HEK293T (cell line): ENCODE measurements around the gene CUL7.

Experiments
- CTCF ChIA-PET: fragments of 350-600 bp; formaldehyde crosslinking; extraction: SDS; loops from one replicate; lab custom pipeline; 2021; ENCODE audit warnings: antibody characterized with exemption, inconsistent platforms; lab: Yijun Ruan, JAX
- POLR2A ChIA-PET: fragments of 350-600 bp; formaldehyde crosslinking; extraction: SDS; loops from one replicate; lab custom pipeline; 2020; ENCODE audit warnings: antibody characterized with exemption, inconsistent platforms; lab: Yijun Ruan, JAX
- DNase-seq: peaks from one replicate; pipeline ENCODE4 v3.0.0; 2012; ENCODE audit warnings: mixed read lengths; ENCODE audit errors: extremely low spot score
- ARNT ChIP-seq: fragments of 450-650 bp; IDR thresholded peaks from 2 replicates; pipeline ENCODE4 v1.6.1; 2017; ENCODE audit warnings: mild to moderate bottlenecking
- BHLHE40 ChIP-seq: fragments of 450-650 bp; IDR thresholded peaks from 2 replicates; pipeline ENCODE4 v1.6.1; 2016; ENCODE audit warnings: mild to moderate bottlenecking, moderate library complexity, borderline replicate concordance
- CTBP1 ChIP-seq: fragments of 450-650 bp; IDR thresholded peaks from 2 replicates; pipeline ENCODE4 v1.6.1; 2016; ENCODE audit warnings: borderline replicate concordance
- ELF4 ChIP-seq: fragments of 450-650 bp; IDR thresholded peaks from 2 replicates; pipeline ENCODE4 v1.6.1; 2017; ENCODE audit warnings: antibody characterized with exemption
- FOXA1 ChIP-seq: fragments of 450-650 bp; IDR thresholded peaks from 2 replicates; pipeline ENCODE4 v1.6.1; 2016; ENCODE audit warnings: mild to moderate bottlenecking
- FOXK2 ChIP-seq: fragments of 450-650 bp; IDR thresholded peaks from 2 replicates; pipeline ENCODE4 v1.6.1; 2016; ENCODE audit warnings: mild to moderate bottlenecking
- FOXM1 ChIP-seq: fragments of 450-650 bp; IDR thresholded peaks from 2 replicates; pipeline ENCODE4 v1.6.1; 2017; ENCODE audit warnings: mild to moderate bottlenecking, borderline replicate concordance
- HDGF ChIP-seq: fragments of 450-650 bp; IDR thresholded peaks from 2 replicates; pipeline ENCODE4 v1.6.1; 2017; ENCODE audit warnings: antibody characterized with exemption, borderline replicate concordance
- L3MBTL2 ChIP-seq: fragments of 450-650 bp; conservative IDR thresholded peaks from 2 replicates; pipeline ENCODE4 v1.6.1; 2016; ENCODE audit warnings: mild to moderate bottlenecking
- LEF1 ChIP-seq: fragments of 450-650 bp; IDR thresholded peaks from 2 replicates; pipeline ENCODE4 v1.6.1; 2017; ENCODE audit warnings: mild to moderate bottlenecking, borderline replicate concordance
- NFRKB ChIP-seq: fragments of 450-650 bp; IDR thresholded peaks from 2 replicates; pipeline ENCODE4 v1.6.1; 2016; ENCODE audit warnings: mild to moderate bottlenecking, moderate library complexity
- PKNOX1 ChIP-seq: fragments of 450-650 bp; IDR thresholded peaks from 2 replicates; pipeline ENCODE4 v1.6.1; 2016
- SP1 ChIP-seq: fragments of 450-650 bp; IDR thresholded peaks from 2 replicates; pipeline ENCODE4 v1.6.1; 2017
- SUZ12 ChIP-seq: fragments of 450-650 bp; IDR thresholded peaks from 2 replicates; pipeline ENCODE4 v1.6.1; 2016; ENCODE audit warnings: mild to moderate bottlenecking
- TARDBP ChIP-seq: fragments of 450-650 bp; IDR thresholded peaks from 2 replicates; pipeline ENCODE4 v1.6.1; 2016
- ZNF384 ChIP-seq: fragments of 450-650 bp; IDR thresholded peaks from 2 replicates; pipeline ENCODE4 v1.6.1; 2016

Gene CUL7

GRCh38 chr6:43060755-43061633 lies 7.3 kb upstream of the CUL7 start:
- ChIA-PET CTCF (no interaction called here), POLR2A (interaction anchor here (0.8 to 2.4 kb wide), 5 partner anchors 13 to 77 kb away, joined by 3 to 20 read pairs (median 9); partner anchors contain the start of genes KLHDC3, MEA1 and PPP2R5D)
- DNase-seq, result no peak
- TF ChIP-seq TARDBP (no peak), LEF1 (no peak), SP1 (no peak), FOXM1 (no peak), NFRKB (no peak), HDGF (no peak), ARNT (no peak), FOXA1 (no peak), PKNOX1 (no peak), CTBP1 (no peak), BHLHE40 (no peak), L3MBTL2 (no peak), SUZ12 (no peak), ZNF384 (no peak), ELF4 (no peak), FOXK2 (no peak)

- TF ChIP-seq FOXK2, result no peak
- TF ChIP-seq ZNF384, result no peak
- TF ChIP-seq LEF1, result no peak
- no peak for TF ChIP-seq SUZ12
- TF ChIP-seq NFRKB, result no peak
- no peak for TF ChIP-seq HDGF
- TF ChIP-seq PKNOX1, result no peak
- no peak for TF ChIP-seq ARNT
- TF ChIP-seq L3MBTL2, result no peak
- no peak for TF ChIP-seq TARDBP
- TF ChIP-seq BHLHE40, result no peak
- no peak for TF ChIP-seq SP1
- TF ChIP-seq FOXA1, result no peak
- ChIA-PET POLR2A (interaction anchor here (0.7 to 2.4 kb wide), 16 partner anchors 12 to 131 kb away, joined by 3 to 20 read pairs (median 6); partner anchors contain the start of genes CNPY3, KLHDC3, MEA1 and PPP2R5D), CTCF (no interaction called here)
- DNase-seq, result no peak
Measured at GRCh38 chr6:43060034-43060754, 6.5 kb upstream of the CUL7 start.

GRCh38 chr6:43059168-43060033 lies 5.8 kb upstream of the CUL7 start, which contains the start of the genes KLC4 and MRPL2:
Gene KLC4 (plus strand): TSS chr6:43059631. CDS start chr6:43061336, 1,705 bp downstream.
Gene MRPL2 (minus strand): TSS chr6:43059434. CDS start chr6:43059381, 53 bp downstream.
- ChIA-PET CTCF (no interaction called here), POLR2A (interaction anchor here (0.6 to 2.4 kb wide), 28 partner anchors 10 to 131 kb away, joined by 3 to 20 read pairs (median 4); partner anchors contain the start of genes CNPY3, KLHDC3, MEA1 and PEX6)
- TF ChIP-seq ARNT (no peak), FOXA1 (no peak), L3MBTL2 (no peak), FOXK2 (no peak), ELF4 (no peak), PKNOX1 (peak; percentile 87)
- peak; percentile 99 for DNase-seq

- TF ChIP-seq BHLHE40, result no peak
- no peak for TF ChIP-seq FOXK2
- no peak for TF ChIP-seq PKNOX1
- no peak for TF ChIP-seq ZNF384
- TF ChIP-seq FOXM1, result no peak
- TF ChIP-seq NFRKB, result no peak
- no peak for TF ChIP-seq HDGF
- TF ChIP-seq LEF1, result no peak
- TF ChIP-seq ELF4, result no peak
- TF ChIP-seq ARNT, result no peak
- no peak for TF ChIP-seq TARDBP
- TF ChIP-seq L3MBTL2, result no peak
- no peak for TF ChIP-seq FOXA1
- no peak for TF ChIP-seq SUZ12
- TF ChIP-seq CTBP1, result no peak
- TF ChIP-seq SP1, result no peak
- DNase-seq, result no peak
- POLR2A ChIA-PET, result interaction anchor here (0.8 to 2.4 kb wide), 10 partner anchors 9 to 129 kb away, joined by 3 to 20 read pairs (median 8); partner anchors contain the start of genes CNPY3, KLHDC3, MEA1 and PEX6
- CTCF ChIA-PET, result no interaction called here
Measured at GRCh38 chr6:43058531-43058930, 4.9 kb upstream of the CUL7 start.
